Activated T-cell treated with anti-CD3 and anti-CD28 coated beads, Interleukin-2, amount 50 U/mL, for 4 hours (primary cell): ENCODE data around the gene TMEM234. TPM values are rescaled to one million over a fixed set of nuclear protein-coding genes. Genes with fewer than 3 reads are reported as not detected.

Experiments
- ATAC-seq, 2 donors: fragments of 200-7000 bp; cut with Tn5 transposase; one replicate each; pipeline ENCODE4 v1.10.0; 2021
- DNase-seq: peaks from one replicate; pipeline ENCODE4 v3.0.0-alpha.2; 2020
- H3K27me3 Mint-ChIP-seq: one replicate; pipeline ENCODE4 v1.8.0; 2021; ENCODE audit warnings: low read depth, mixed read lengths
- H3K36me3 Mint-ChIP-seq: one replicate; pipeline ENCODE4 v1.8.0; 2022; ENCODE audit warnings: mixed read lengths; ENCODE audit not compliant: insufficient read depth
- H3K4me1 Mint-ChIP-seq: one replicate; pipeline ENCODE4 v1.8.0; 2021; ENCODE audit warnings: low read depth, mixed read lengths
- H3K4me3 Mint-ChIP-seq: one replicate; pipeline ENCODE4 v1.8.0; 2021; ENCODE audit warnings: mild to moderate bottlenecking, moderate library complexity, mixed read lengths
- H3K9me3 Mint-ChIP-seq: one replicate; pipeline ENCODE4 v1.8.0; 2021; ENCODE audit warnings: mixed read lengths
- total RNA-seq, 3 donors: library from RNA; stranded (reverse); gene quantifications; one replicate each; pipeline ENCODE4 v1.2.1, GENCODE V29; 2021

The TMEM234 gene
- total RNA-seq, 3 donors from 2014 or later, result 8.0 to 9.2 (median 8.2) TPM

DNA sequence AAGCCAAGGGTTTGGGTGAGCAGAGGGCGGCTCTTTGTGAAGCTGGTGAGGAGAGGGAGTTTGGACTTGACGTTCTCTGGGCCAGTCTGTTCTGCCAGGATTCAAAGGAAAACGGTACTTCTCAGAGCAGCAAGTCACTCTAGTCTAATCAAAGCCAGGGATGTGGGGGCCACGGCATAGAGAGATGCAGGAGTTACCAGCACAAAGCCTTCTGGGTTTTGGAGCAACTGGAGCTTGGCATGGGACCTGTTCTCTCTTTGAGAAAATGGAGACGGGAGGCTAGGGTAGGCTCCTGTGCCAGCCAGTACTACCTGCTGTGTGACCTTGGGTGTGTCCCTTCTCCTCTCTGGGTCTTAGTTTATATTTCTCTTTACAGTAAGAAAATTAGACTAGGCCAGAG is 40.6 kb downstream of the TMEM234 start:
- Mint-ChIP-seq H3K4me3 (peak overlapping the region; percentile 94), H3K36me3 (peaks cover 45% of the 10 kb centered on the region), H3K4me1 (peaks cover 53% of the 10 kb centered on the region), H3K27me3 (no peaks in the 10 kb centered on the region), H3K9me3 (no peaks in the 10 kb centered on the region)
- ATAC-seq (no peak), DNase-seq (no peak)

DNA sequence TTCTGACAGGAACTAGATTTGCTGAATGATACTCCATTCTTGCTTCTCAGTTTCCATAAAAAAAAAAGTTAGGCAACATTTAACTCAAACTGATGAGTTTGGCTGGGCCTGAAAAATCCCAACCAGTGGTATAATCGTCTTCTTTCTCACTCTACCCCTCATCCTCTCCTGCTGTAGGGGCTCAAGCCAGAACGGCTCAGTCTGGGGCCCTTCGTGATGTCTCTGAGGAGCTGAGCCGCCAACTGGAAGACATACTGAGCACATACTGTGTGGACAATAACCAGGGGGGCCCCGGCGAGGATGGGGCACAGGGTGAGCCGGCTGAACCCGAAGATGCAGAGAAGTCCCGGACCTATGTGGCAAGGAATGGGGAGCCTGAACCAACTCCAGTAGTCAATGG is 41.1 kb downstream of the TMEM234 start:
- Mint-ChIP-seq H3K9me3 (no peaks in the 10 kb centered on the region), H3K36me3 (peaks cover 40% of the 10 kb centered on the region), H3K4me1 (peaks cover 48% of the 10 kb centered on the region), H3K4me3 (peak overlapping the region; percentile 94), H3K27me3 (no peaks in the 10 kb centered on the region)
- ATAC-seq (no peak), DNase-seq (no peak)

DNA sequence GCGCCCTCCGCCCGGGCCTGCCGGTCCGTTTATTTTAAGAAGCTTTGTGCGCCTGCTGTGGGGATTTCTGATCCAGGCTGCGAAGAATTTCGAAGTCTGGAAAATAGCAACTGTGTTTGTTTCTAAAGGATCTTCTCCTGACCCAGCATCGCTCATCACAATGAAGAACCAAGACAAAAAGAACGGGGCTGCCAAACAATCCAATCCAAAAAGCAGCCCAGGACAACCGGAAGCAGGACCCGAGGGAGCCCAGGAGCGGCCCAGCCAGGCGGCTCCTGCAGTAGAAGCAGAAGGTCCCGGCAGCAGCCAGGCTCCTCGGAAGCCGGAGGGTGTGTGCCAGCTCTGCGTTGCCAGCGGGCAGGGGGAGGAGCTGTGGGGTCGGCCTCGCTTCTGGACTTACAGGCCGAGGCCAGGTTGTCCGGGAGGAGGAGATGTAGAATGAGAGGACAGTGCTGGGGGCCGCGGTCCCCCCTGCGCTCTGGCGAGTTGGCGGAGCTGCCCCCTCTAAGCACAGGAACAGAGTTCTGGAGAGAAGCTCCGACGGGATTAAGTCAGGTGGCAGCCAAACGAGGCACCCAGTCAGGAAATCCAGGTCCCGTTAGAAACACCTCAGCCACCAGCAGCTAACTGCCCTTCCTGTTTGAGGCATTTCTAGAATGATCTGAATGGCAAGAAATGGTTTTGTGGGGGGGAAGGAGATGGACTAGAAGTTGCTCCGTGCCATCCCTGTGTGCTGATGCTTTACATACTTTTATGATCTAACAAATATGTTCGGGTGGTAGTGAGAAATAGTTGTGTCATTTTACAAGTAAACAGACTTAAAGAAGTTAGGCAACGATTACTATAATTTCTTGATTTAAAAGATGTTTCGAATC is 41.7 kb downstream of the TMEM234 start:
- Mint-ChIP-seq H3K4me3 (peak overlapping the region; percentile 94), H3K9me3 (no peaks in the 10 kb centered on the region), H3K4me1 (peaks cover 46% of the 10 kb centered on the region), H3K36me3 (peaks cover 38% of the 10 kb centered on the region), H3K27me3 (no peaks in the 10 kb centered on the region)
- DNase-seq (peak; percentile 19), ATAC-seq (peak; percentile 33 to 35)

DNA sequence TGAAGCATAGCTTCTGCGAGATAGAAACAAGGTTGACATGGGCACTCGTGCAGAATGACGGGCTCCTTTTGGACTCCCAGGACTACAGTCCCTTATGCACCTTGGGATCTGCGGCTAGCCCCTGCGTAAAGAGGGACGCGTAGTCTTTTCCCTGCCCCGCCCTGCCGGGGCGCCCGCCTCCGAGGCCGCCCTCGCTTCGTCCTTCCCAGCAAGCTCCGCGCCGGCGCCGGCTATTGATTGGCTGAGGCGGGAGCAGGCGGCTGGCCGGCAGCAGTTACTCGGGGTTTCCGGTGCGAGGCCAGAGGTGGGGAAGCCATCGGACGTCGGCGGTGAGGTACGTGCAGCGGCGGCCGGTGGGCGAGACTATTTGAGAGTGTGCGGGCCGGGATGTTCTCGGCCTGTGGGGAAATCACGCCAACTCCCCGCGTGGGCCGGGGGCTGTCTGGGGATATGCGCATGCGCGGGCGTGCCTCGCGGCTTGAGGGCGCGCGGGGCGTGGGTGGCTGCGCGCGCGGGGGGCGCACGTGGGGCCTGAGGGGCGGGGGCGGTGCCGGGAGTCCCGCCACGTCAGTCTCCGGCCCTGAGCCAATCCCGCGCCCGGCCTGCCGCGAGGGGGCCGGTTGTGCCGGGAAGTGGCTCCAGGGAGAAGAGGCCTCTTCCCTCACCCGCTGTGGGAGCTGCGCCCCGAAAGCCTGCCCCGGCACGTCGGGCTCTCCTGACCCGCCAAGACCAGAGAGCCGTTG is 42.5 kb downstream of the TMEM234 start, which contains the start of gene TXLNA:
Gene TXLNA, plus strand, starts transcription at position 233 of the 743 bp plus-strand sequence. CDS start 671 bp downstream, outside the sequence.
- Mint-ChIP-seq H3K9me3 (no peaks in the 10 kb centered on the region), H3K4me1 (peaks cover 40% of the 10 kb centered on the region), H3K36me3 (peaks cover 32% of the 10 kb centered on the region), H3K27me3 (no peaks in the 10 kb centered on the region), H3K4me3 (peak within 1 kb of the TSS; percentile 94)
- ATAC-seq (peak; percentile 88), DNase-seq (peak; percentile 90)

DNA sequence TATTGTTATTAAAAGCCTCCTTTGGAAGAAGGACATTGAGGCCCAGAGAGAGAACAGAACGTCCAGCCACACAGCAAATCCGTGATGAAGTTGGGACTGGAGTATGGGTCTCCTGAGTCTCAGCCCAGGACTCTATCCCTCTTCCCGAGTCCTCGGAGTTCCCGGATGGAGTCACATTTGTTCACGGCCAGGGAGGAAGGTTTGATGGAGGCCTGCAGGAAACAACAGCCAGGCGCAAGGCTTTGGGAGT is 43.0 kb downstream of the TMEM234 start:
- DNase-seq (no peak), ATAC-seq (no peak)
- peaks cover 35% of the 10 kb centered on the region for H3K4me1 Mint-ChIP-seq
- H3K36me3 Mint-ChIP-seq, result peaks cover 27% of the 10 kb centered on the region
- no peaks in the 10 kb centered on the region for H3K9me3 Mint-ChIP-seq
- H3K4me3 Mint-ChIP-seq, result peak overlapping the region; percentile 94
- no peaks in the 10 kb centered on the region for H3K27me3 Mint-ChIP-seq

DNA sequence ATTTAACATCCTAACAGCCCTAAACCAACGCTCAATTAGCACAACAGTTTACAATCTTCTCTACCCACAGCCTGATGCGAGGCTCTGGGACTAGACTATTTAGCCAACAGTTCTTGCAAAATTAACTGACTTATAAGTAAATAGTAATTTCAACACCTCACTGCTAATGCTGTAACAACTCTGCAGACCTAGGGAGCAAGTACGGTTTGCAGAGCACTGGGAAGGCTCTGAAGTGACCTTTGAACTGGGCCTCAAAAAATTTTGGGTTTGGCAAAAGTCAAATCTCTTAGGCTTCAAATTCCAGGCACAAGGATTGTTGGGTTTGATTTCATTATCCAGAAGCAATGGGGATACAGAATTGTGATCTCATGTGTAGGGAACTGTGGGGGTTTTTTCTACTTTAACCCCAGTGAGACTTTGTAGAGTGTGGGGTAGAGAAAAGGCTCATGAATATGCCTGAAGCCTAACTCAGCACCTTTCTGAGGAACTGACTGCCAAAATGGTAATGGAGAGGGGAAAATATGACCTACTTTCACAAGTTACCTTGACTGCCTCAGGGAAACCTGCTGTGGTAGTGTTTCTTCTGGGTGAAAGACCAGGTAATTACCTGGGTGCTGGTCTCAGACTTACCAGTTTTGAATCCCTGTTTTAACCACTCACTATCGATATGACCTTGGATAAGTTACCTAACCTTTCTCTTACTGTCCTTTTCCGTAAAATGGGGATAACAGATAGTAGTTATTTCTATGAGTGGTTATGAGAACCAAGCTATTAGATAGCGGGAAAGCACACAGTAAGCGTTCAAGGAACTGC is 43.6 kb downstream of the TMEM234 start:
- H3K4me3 Mint-ChIP-seq, result peak overlapping the region; percentile 94
- peaks cover 24% of the 10 kb centered on the region for H3K36me3 Mint-ChIP-seq
- no peak for DNase-seq
- ATAC-seq, result no peak
- H3K9me3 Mint-ChIP-seq, result no peaks in the 10 kb centered on the region
- peaks cover 32% of the 10 kb centered on the region for H3K4me1 Mint-ChIP-seq
- H3K27me3 Mint-ChIP-seq, result no peaks in the 10 kb centered on the region

DNA sequence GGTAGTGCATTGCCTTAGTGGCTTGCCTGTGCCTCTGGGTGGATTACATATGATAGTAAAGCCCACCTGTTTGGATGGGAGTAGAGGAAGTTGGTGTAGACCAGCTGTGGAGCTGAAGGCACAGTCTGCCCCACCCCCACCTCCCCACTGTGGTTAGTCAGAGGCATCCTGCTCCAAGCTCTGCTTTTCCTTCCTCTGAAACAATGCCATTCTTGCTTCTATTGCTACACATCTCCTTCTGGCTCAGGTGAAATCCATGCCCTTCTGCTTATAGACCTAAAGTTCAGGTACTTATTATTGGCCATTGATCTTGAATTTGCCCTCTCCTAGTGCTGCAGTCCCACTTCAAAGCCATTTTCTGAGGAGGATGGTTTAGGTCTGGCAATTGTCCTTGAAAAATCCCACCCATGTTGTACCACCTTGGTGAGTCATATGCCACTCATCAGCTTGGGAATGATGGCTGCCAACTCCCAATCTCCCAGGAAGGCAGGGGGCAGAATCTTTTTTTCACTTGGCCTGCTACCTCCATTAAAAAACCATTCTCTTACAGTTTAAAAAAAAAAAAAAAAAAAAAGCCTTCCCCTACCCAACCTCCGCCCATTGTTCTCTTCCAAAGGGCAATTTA is 49.4 kb downstream of the TMEM234 start:
- H3K4me1 Mint-ChIP-seq, result peaks cover 9% of the 10 kb centered on the region
- H3K36me3 Mint-ChIP-seq, result peaks cover 31% of the 10 kb centered on the region

DNA sequence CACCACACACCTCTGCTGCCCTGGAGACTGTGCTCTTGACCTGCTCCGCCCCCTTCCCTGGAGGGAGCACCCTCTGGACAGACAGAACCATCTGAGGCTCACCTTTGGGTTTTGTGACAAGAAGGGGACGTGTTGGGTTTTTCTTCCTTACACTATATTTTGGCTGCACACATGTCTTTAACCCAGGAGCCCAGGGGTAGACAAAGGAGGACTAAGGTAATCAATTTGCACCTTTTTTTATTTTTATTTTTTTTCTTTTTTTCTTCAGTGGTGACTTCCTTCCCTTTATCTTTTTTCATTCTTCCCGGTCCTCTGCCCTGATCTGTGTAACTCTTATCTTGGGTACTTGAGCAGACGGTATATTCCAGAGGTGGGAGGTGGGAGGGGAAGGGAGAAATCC is 51.2 kb downstream of the TMEM234 start:
- Mint-ChIP-seq H3K4me3 (no peak overlapping the region), H3K36me3 (peaks cover 40% of the 10 kb centered on the region), H3K4me1 (peaks cover 9% of the 10 kb centered on the region), H3K27me3 (no peaks in the 10 kb centered on the region), H3K9me3 (no peaks in the 10 kb centered on the region)
- no peak for ATAC-seq
- DNase-seq, result no peak

More for the DNA sequence above, 49.4 kb downstream of the TMEM234 start:
- Mint-ChIP-seq H3K9me3 (no peaks in the 10 kb centered on the region), H3K27me3 (no peaks in the 10 kb centered on the region), H3K4me3 (no peak overlapping the region)
- ATAC-seq (no peak), DNase-seq (no peak)

Other genes with a start within 250 kb of the TMEM234 start
- gene KHDRBS1, start 208.5 kb downstream of the TMEM234 start, total RNA-seq, result 100 to 1,000 TPM; 186 to 191 (median 187) TPM
- gene TMEM39B, start 149.4 kb downstream of the TMEM234 start, total RNA-seq, result 10 to 100 TPM; 26.9 to 30.4 (median 27.8) TPM
- 10 to 100 TPM; 82.6 to 90.0 (median 88.1) TPM for gene KPNA6, start 114.3 kb downstream of the TMEM234 start, total RNA-seq
- gene TXLNA, start 42.7 kb downstream of the TMEM234 start, total RNA-seq, result 10 to 100 TPM; 80.7 to 86.6 (median 86.0) TPM
- 10 to 100 TPM in 1 of 3 donors, 1 to 10 TPM in 2; 6.7 to 10.0 (median 7.8) TPM for gene CCDC28B, start 21.8 kb downstream of the TMEM234 start, total RNA-seq
- gene IQCC, start 16.7 kb downstream of the TMEM234 start, total RNA-seq, result 1 to 10 TPM; 2.2 to 3.0 (median 2.9) TPM
- not detected for gene DCDC2B, start 13.3 kb downstream of the TMEM234 start, total RNA-seq
- gene EIF3I, start 54 bp upstream of the TMEM234 start, total RNA-seq, result 100 to 1,000 TPM; 404 to 436 (median 434) TPM
- under 1 TPM in 1 of 3 donors, not detected in 2; 0.25 TPM for gene FAM167B, start 24.9 kb upstream of the TMEM234 start, total RNA-seq
- 100 to 1,000 TPM; 187 to 238 (median 237) TPM for gene LCK, start 28.9 kb upstream of the TMEM234 start, total RNA-seq
- 100 to 1,000 TPM; 168 to 177 (median 173) TPM for gene HDAC1, start 69.7 kb upstream of the TMEM234 start, total RNA-seq
- 10 to 100 TPM; 25.3 to 33.5 (median 27.8) TPM for gene MARCKSL1, start 113.9 kb upstream of the TMEM234 start, total RNA-seq
- gene FAM229A, start 140.1 kb upstream of the TMEM234 start, total RNA-seq, result 1 to 10 TPM; 2.7 to 3.5 (median 3.2) TPM
- under 1 TPM; 0.71 to 0.98 (median 0.92) TPM for gene TSSK3, start 140.2 kb upstream of the TMEM234 start, total RNA-seq
- gene BSDC1, start 172.1 kb upstream of the TMEM234 start, total RNA-seq, result 10 to 100 TPM; 42.2 to 56.8 (median 46.6) TPM
- gene ZBTB8B, start 242.7 kb upstream of the TMEM234 start, total RNA-seq, result not detected